ENCODE data around the gene SGSH.

DNA sequence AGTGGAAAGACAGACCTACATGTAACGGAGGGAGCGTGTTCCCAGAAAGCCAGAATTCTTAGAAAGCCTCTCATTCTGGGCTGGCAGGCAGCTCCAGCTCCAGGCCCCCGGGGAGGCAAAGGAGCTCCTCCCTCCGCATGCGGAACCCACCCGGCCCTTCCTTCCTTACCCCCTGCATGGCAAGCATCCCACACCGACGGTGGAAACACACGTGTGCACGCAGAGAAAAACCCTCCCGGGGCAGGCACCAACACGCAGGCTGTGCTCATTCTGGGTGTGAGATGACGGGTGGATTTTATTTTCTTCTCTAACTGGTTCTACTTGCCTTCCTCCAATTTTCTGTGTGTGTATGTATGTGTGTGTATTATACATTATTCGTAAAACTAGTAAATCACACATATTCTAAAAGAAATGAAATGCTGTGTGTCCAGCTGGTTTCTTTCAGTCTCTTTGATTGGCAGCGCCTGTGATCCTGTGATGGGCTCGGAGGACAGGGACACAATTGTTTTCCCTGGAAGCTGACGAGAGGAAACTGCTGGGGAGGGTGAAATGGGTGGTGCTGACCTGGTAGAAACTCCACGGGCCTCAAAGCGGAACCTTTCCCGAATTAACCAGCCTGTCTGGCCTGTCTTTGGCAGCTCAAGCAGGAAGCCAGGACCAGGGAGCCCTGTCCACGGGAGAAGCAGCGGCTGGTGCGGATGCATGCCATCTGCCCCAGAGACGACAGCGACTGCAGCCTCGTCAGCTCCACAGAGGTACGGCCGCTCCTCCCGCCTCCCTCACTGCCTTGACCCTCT is 28.1 kb downstream of the SGSH start:
- TF ChIP-seq, protein P1, sequence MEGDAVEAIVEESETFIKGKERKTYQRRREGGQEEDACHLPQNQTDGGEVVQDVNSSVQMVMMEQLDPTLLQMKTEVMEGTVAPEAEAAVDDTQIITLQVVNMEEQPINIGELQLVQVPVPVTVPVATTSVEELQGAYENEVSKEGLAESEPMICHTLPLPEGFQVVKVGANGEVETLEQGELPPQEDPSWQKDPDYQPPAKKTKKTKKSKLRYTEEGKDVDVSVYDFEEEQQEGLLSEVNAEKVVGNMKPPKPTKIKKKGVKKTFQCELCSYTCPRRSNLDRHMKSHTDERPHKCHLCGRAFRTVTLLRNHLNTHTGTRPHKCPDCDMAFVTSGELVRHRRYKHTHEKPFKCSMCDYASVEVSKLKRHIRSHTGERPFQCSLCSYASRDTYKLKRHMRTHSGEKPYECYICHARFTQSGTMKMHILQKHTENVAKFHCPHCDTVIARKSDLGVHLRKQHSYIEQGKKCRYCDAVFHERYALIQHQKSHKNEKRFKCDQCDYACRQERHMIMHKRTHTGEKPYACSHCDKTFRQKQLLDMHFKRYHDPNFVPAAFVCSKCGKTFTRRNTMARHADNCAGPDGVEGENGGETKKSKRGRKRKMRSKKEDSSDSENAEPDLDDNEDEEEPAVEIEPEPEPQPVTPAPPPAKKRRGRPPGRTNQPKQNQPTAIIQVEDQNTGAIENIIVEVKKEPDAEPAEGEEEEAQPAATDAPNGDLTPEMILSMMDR (conservative IDR thresholded peaks at IDR 0.05; ENCODE audit: low read length): no peak
- TF ChIP-seq EZH2phosphoT487 (IDR thresholded peaks at IDR 0.05; ENCODE audit: borderline replicate concordance, low read depth, low read length): no peak
